Stimulated activated CD8-positive, alpha-beta memory T cell treated with anti-CD3 and anti-CD28 coated beads, Interleukin-7, amount 100 ng/mL, for 4 hours (primary cell): ENCODE results near the gene RAN.
"Not testable (repeated sequence)": the region's sequence is repeated elsewhere in the genome, so short reads cannot be mapped to it uniquely, and the experiment has no call there.

Source experiments
- DNase-seq, 2 donors: peaks; one replicate each; pipeline ENCODE4 v3.0.0-alpha.2; 2020; ENCODE audit warnings: low read depth in 2 of 2

The RAN gene

DNA sequence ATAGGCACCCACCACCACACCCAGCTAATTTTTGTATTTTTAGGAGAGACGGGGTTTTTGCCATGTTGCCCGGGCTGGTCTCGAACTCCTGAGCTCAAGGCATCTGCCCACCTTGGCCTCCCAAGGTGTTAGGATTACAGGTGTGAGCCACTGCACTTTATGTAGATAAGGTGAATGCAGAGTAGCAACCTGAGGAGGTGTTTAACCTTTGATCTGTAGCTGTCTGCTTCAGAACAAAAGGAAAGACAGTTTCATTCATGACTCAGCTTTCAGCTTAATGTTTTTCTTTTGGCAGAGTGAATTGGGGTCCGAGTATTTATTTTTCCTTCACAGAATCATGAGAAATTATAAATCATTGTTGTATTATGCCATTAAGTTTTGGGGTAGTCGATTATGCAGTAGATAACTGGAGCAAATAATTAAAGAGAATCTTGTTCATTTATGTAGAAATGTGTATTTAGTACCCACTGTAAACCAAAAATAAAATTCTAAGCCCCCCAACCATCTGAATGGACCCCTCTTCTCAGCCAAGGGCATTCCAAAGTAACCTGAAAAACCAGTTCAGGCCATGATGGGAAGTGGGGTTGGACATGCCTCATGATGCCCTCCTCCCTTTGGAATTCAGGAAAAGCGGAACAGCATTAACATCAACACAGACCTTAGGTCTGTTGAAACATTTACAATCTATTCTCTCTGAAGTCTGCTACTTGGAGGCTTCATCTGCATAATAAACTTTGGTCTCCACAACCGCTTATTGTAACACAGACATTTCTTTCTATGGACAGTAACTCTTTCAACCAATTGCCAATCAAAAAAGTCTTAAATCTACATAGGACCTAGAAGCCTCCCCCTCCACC is 22.1 kb upstream of the RAN start:
- DNase-seq: no peak

DNA sequence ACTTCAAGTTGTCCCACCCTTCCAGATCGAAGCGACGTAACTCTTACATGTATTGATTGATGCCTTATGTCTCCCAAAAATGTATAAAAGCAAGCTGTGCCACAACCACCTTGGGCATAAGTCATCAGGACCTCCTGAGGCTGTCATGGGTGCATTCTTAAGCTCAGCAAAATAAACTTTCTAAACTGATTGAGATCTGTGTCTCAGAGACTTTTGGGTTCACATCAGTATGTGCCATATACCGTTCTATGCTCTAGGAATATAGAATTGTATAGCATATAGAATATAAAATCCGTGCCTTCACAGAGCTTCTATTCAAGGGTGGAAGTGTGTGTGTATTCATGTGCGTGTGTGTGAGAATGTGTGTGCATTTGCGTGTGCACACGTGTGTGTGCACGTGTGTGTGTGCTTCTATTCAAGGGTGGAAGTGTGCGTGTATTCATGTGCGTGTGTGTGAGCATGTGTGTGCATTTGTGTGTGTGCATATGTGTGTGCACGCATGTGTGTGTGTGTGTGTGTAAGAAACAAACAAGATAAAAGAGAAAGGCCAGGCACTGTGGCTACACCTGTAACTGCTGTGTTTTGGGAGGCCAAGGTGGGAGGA is 21.3 kb upstream of the RAN start:
- DNase-seq: no peak

- no peak for DNase-seq
These were observed 15.8 kb upstream of the RAN start for GRCh38 chr12:130856088-130856487.

- no peak for DNase-seq
These were observed 13.8 kb upstream of the RAN start for GRCh38 chr12:130858084-130858483.

- DNase-seq: no peak
These were observed 12.7 kb upstream of the RAN start for GRCh38 chr12:130859161-130859560.

GRCh38 chr12:130860311-130860710 is 11.6 kb upstream of the RAN start:
- no peak for DNase-seq

GRCh38 chr12:130862161-130862560 is 9.7 kb upstream of the RAN start:
- no peak for DNase-seq

- not testable (repeated sequence) for DNase-seq
These were observed 9.1 kb upstream of the RAN start for GRCh38 chr12:130862771-130863170.

GRCh38 chr12:130863298-130863697 is 8.6 kb upstream of the RAN start:
- DNase-seq: no peak

- no peak for DNase-seq
These were observed 3.5 kb upstream of the RAN start for GRCh38 chr12:130868412-130868811.

- DNase-seq: peak; percentile 51 to 56
These were observed 1.2 kb upstream of the RAN start for GRCh38 chr12:130870442-130871285.

DNA sequence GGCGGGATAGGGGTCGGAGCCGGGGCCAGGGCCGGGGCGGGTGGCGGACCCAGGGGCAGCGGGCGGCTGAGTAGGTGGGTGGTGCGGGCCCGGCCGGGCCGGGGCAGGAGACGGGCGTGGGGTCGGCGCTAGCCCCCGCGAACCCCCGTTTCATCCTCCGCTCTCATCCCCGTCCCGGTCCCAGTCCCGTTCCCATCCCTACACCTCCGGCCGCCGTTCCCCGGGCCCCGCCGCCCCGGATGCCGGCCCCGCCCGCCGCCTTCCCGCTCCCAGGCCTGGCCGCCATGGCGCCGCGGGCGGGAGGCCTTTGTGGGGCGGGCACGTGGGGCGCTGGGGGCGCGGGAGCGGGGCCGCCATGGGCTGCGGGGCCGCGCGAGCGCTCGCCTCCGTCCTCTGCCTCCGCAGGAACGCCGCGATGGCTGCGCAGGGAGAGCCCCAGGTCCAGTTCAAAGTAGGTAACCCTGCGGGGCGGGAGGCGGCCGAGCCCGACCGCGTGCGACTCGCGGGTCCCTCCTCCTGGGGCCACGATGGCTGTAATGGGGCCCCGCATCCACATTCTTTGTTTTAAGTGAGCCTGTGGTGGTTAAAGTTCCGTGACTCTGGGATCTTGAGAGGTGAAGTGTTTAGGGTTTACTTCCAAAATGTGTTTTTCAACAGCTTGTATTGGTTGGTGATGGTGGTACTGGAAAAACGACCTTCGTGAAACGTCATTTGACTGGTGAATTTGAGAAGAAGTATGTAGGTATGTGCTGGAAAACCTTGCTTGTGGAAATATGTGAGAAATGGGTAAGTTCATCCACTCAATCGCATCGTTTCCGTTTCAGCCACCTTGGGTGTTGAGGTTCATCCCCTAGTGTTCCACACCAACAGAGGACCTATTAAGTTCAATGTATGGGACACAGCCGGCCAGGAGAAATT is 572 bp downstream of the RAN start:
- DNase-seq: peak in 1 of 2 donors; percentile 43

DNA sequence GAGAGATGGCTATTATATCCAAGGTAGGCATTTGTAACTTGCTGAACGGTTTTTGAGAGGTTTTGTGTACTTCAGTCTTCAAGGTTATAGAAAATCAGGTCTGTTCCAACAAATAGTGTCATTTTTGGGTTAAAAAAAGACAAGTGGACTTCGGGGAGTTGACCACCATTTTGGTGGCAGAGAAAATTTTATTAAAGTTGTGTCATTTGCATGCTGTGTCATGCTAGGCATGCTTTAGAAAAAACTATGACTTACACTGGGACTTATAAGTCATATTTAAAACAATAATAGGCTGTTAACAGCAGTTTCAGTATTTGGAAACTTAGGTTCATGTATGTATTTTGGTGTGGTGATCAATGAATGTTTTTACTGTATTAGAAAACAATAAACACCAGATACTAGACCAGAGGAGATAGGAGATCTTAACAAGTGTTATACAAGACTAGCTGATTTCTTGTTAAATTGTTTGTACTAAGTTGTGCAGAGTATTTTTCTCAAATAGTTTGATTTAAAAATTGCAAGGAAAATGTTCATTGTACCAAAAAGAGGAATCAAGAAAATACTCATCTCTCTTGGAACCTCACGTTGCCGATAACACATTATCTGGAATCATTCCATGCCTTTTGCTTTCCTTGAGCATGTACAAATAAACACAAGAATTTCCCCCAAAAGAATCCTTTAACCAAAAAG is 1.4 kb downstream of the RAN start:
- DNase-seq: no peak

GRCh38 chr12:130873825-130874224 is 2.0 kb downstream of the RAN start:
- no peak for DNase-seq

DNA sequence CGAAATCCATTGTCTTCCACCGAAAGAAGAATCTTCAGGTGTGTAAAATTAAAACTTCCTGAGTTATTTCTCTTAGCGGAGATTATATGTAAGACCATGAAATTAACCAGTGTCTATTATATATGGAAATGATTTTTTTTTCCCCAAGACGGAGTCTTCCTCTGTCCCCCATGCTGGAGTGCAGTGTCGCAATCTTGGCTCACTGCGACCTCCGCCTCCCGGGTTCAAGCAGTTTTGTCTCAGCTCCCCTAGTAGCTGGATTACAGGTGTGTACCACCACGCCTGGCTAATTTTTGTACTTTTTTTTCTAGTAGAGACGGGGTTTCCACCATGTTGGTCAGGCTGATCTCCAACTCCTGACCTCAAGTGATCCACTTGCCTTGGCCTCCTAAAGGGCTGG is 2.8 kb downstream of the RAN start:
- DNase-seq: no peak

GRCh38 chr12:130875193-130875592 is 3.3 kb downstream of the RAN start:
- no peak for DNase-seq

DNA sequence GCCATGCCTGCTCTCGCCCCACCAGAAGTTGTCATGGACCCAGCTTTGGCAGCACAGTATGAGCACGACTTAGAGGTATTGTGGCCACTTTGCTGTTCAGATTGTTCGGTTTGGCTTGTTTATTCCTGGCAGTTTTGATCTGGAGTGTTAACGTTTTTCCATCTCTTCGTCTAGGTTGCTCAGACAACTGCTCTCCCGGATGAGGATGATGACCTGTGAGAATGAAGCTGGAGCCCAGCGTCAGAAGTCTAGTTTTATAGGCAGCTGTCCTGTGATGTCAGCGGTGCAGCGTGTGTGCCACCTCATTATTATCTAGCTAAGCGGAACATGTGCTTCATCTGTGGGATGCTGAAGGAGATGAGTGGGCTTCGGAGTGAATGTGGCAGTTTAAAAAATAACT is 3.8 kb downstream of the RAN start:
- not testable (repeated sequence) for DNase-seq

DNA sequence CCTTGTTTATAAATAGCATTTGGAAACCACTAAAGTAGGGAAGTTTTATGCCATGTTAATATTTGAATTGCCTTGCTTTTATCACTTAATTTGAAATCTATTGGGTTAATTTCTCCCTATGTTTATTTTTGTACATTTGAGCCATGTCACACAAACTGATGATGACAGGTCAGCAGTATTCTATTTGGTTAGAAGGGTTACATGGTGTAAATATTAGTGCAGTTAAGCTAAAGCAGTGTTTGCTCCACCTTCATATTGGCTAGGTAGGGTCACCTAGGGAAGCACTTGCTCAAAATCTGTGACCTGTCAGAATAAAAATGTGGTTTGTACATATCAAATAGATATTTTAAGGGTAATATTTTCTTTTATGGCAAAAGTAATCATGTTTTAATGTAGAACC is 4.4 kb downstream of the RAN start:
- no peak for DNase-seq

DNA sequence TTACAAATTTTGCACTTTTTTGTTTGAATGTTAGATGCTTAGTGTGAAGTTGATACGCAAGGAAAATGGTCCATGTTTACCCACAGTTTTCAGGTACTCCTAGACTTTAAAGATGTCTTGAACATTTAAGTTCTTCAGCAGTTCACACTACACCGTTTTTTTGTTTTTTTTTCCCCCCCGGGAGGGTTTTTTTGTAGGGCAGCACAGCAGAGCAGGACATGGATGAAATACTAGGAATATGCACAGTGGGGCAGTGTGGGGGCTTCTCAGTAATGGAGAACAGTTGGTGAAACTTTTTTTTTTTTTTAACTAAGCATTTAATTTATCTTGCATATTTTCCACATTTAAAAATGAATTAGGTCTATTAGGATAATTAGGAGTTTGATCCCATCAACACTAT is 4.9 kb downstream of the RAN start:
- no peak for DNase-seq

GRCh38 chr12:130877333-130877732 is 5.5 kb downstream of the RAN start:
- no peak for DNase-seq
